Activated CD4-positive, alpha-beta T cell treated with anti-CD3 and anti-CD28 coated beads, Interleukin-2, amount 10 ng/mL, durations not matched to agents 7 days and 5 days (primary cell): ENCODE measurements around the gene ALCAM. TPM values are rescaled to one million over a fixed set of nuclear protein-coding genes. Genes with fewer than 3 reads are reported as not detected.

Source experiments
- CTCF ChIA-PET: fragments of 350-600 bp; sonication (Branson Sonifier 250); formaldehyde crosslinking; loops from one replicate; lab custom pipeline; 2021; ENCODE audit warnings: antibody characterized with exemption; lab: Charles Lee
- POLR2A ChIA-PET: fragments of 350-600 bp; sonication (Branson Sonifier 250); formaldehyde crosslinking; loops from one replicate; lab custom pipeline; 2021; ENCODE audit warnings: antibody characterized with exemption; lab: Charles Lee
- DNase-seq: peaks from one replicate; pipeline ENCODE4 v3.0.0-alpha.2; 2020
- H3K27ac Mint-ChIP-seq: one replicate; pipeline ENCODE4 v1.8.0; 2021; ENCODE audit warnings: mild to moderate bottlenecking, moderate library complexity, mixed read lengths
- H3K27me3 Mint-ChIP-seq: one replicate; pipeline ENCODE4 v1.8.0; 2021; ENCODE audit warnings: mixed read lengths
- H3K36me3 Mint-ChIP-seq: one replicate; pipeline ENCODE4 v1.8.0; 2021; ENCODE audit warnings: low read depth, mixed read lengths
- H3K4me1 Mint-ChIP-seq: one replicate; pipeline ENCODE4 v1.8.0; 2021; ENCODE audit warnings: mixed read lengths
- H3K4me3 Mint-ChIP-seq: one replicate; pipeline ENCODE4 v1.8.0; 2021; ENCODE audit warnings: mild to moderate bottlenecking, moderate library complexity, mixed read lengths
- H3K9me3 Mint-ChIP-seq: one replicate; pipeline ENCODE4 v1.8.0; 2021; ENCODE audit warnings: mixed read lengths
- total RNA-seq, 2 experiments: library from RNA; stranded (reverse); gene quantifications; one replicate each; pipeline ENCODE4 v1.2.3, GENCODE V29; 2021

The ALCAM gene
- total RNA-seq, 2 experiments from 2014 or later, result 3.8 to 4.5 TPM

DNA sequence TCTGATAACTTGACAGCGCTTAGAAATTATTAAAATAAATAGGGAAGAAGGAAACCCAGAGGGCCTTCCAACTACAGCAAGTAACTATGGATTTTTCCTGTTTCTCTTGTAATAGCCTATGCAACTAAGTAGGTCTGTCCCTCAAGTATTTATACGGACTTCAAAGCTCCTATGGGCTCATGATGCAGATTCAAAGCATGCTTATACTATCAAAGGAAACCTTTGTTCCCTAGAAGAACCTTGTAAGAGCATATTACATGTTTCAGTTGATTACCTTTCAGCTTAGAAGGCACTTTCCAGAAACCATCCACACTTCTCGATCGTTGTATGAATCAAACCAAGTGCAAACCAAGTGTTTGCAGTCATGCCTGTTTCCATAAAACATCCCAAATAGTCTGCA lies 158.8 kb downstream of the ALCAM start:
- POLR2A ChIA-PET, result no interaction called here
- H3K9me3 Mint-ChIP-seq, result no peaks in the 10 kb centered on the region
- CTCF ChIA-PET, result no interaction called here
- no peaks in the 10 kb centered on the region for H3K27me3 Mint-ChIP-seq
- DNase-seq, result no peak
- no peak overlapping the region for H3K27ac Mint-ChIP-seq
- H3K36me3 Mint-ChIP-seq, result no peaks in the 10 kb centered on the region
- no peak overlapping the region for H3K4me3 Mint-ChIP-seq
- H3K4me1 Mint-ChIP-seq, result peaks cover 3% of the 10 kb centered on the region

GRCh38 chr3:105526360-105527111 lies 159.8 kb downstream of the ALCAM start:
- DNase-seq, result no peak
- ChIA-PET CTCF (no interaction called here), POLR2A (interaction anchor here (0.6 kb wide), 2 partner anchors 15 to 19 kb away, joined by 4 to 6 read pairs; no protein-coding TSS in a partner anchor)
- Mint-ChIP-seq H3K36me3 (no peaks in the 10 kb centered on the region), H3K27ac (no peak overlapping the region), H3K27me3 (no peaks in the 10 kb centered on the region), H3K4me1 (peaks cover 3% of the 10 kb centered on the region), H3K4me3 (no peak overlapping the region), H3K9me3 (no peaks in the 10 kb centered on the region)

- Mint-ChIP-seq H3K4me3 (no peak overlapping the region), H3K4me1 (peaks cover 3% of the 10 kb centered on the region), H3K36me3 (no peaks in the 10 kb centered on the region), H3K27me3 (no peaks in the 10 kb centered on the region), H3K27ac (no peak overlapping the region), H3K9me3 (no peaks in the 10 kb centered on the region)
- ChIA-PET CTCF (interaction anchor here (0.9 kb wide), 1 partner anchor 76 kb away, joined by 4 read pairs; no protein-coding TSS in a partner anchor), POLR2A (no interaction called here)
- DNase-seq, result no peak
Observed at GRCh38 chr3:105527535-105527934, 160.8 kb downstream of the ALCAM start.

DNA sequence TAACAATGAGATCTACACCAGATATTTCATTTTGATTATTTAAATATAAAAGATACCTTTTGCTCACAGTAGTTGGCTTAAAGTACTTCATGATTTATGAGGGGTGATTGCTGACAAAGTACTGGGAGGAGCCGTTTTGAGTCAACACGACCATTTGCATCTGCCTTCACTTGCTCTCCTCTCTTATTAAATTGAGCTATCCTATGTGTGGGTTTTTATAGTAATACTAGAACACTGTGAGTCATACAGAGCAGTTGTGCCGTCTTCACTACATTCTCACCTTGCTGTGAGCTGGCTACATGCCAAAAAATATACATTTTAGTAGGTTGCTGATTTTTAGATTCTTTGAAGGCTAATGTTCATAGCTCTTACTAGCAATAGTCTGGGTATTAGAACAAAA lies 161.2 kb downstream of the ALCAM start:
- DNase-seq, result no peak
- H3K36me3 Mint-ChIP-seq, result no peaks in the 10 kb centered on the region
- H3K4me1 Mint-ChIP-seq, result peaks cover 3% of the 10 kb centered on the region
- H3K9me3 Mint-ChIP-seq, result no peaks in the 10 kb centered on the region
- ChIA-PET POLR2A (no interaction called here), CTCF (interaction anchor here (0.9 to 1.4 kb wide), 2 partner anchors 9 to 77 kb away, joined by 4 to 6 read pairs; no protein-coding TSS in a partner anchor)
- H3K4me3 Mint-ChIP-seq, result no peak overlapping the region
- no peak overlapping the region for H3K27ac Mint-ChIP-seq
- no peaks in the 10 kb centered on the region for H3K27me3 Mint-ChIP-seq

GRCh38 chr3:105528955-105529354 lies 162.2 kb downstream of the ALCAM start:
- H3K9me3 Mint-ChIP-seq, result no peaks in the 10 kb centered on the region
- H3K27me3 Mint-ChIP-seq, result no peaks in the 10 kb centered on the region
- DNase-seq, result no peak
- ChIA-PET POLR2A (no interaction called here), CTCF (interaction anchor here (1.4 kb wide), 1 partner anchor 10 kb away, joined by 6 read pairs; no protein-coding TSS in a partner anchor)
- H3K4me3 Mint-ChIP-seq, result no peak overlapping the region
- peaks cover 3% of the 10 kb centered on the region for H3K4me1 Mint-ChIP-seq
- H3K36me3 Mint-ChIP-seq, result no peaks in the 10 kb centered on the region
- H3K27ac Mint-ChIP-seq, result no peak overlapping the region

- no peaks in the 10 kb centered on the region for H3K27me3 Mint-ChIP-seq
- no peak overlapping the region for H3K27ac Mint-ChIP-seq
- peaks cover 3% of the 10 kb centered on the region for H3K4me1 Mint-ChIP-seq
- POLR2A ChIA-PET, result no interaction called here
- no peak for DNase-seq
- H3K4me3 Mint-ChIP-seq, result no peak overlapping the region
- CTCF ChIA-PET, result interaction anchor here (1.4 kb wide), 1 partner anchor 10 kb away, joined by 6 read pairs; no protein-coding TSS in a partner anchor
- H3K9me3 Mint-ChIP-seq, result no peaks in the 10 kb centered on the region
- no peaks in the 10 kb centered on the region for H3K36me3 Mint-ChIP-seq
Observed at GRCh38 chr3:105529456-105529855, 162.7 kb downstream of the ALCAM start.

DNA sequence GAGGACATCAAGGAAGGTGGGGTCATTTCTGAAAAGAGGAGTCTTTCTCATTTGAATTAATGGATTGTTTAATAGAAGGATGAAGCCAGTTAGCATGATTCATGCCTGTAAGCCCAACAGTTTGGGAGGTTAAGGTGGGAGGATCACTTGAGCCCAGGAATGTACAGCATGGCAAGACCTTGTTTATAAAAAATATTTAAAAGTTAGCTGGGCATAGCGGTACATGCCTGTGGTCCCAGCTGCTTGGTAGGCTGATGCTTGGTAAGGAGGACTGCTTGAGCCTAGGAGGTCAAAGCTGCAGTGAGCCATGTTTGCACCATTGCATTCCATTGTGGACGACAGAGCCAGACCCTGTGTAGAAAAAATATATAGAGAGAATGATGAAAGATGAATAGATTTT lies 165.5 kb downstream of the ALCAM start:
- ChIA-PET CTCF (no interaction called here), POLR2A (no interaction called here)
- H3K4me3 Mint-ChIP-seq, result no peak overlapping the region
- H3K27me3 Mint-ChIP-seq, result no peaks in the 10 kb centered on the region
- DNase-seq, result no peak
- H3K4me1 Mint-ChIP-seq, result peaks cover 3% of the 10 kb centered on the region
- H3K27ac Mint-ChIP-seq, result no peak overlapping the region
- H3K36me3 Mint-ChIP-seq, result no peaks in the 10 kb centered on the region
- H3K9me3 Mint-ChIP-seq, result no peaks in the 10 kb centered on the region

GRCh38 chr3:105533960-105534359 lies 167.3 kb downstream of the ALCAM start:
- Mint-ChIP-seq H3K9me3 (no peaks in the 10 kb centered on the region), H3K27me3 (no peaks in the 10 kb centered on the region), H3K4me1 (no peaks in the 10 kb centered on the region), H3K27ac (no peak overlapping the region), H3K4me3 (no peak overlapping the region), H3K36me3 (no peaks in the 10 kb centered on the region)
- ChIA-PET POLR2A (no interaction called here), CTCF (no interaction called here)
- no peak for DNase-seq

DNA sequence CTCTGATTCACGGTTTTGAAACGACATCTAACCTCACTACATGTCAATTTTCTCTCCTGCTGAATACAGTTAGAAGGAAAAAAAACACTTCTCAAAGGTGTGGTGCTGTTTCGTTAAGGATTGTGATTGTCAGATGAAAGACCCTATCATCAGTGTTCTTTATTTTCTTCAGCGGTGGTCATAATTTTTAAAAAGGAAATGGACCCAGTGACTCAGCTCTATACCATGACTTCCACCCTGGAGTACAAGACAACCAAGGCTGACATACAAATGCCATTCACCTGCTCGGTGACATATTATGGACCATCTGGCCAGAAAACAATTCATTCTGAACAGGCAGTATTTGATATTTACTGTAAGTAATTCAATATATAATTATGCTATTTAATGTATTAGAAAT lies 167.8 kb downstream of the ALCAM start:
- H3K36me3 Mint-ChIP-seq, result no peaks in the 10 kb centered on the region
- H3K9me3 Mint-ChIP-seq, result no peaks in the 10 kb centered on the region
- no peak overlapping the region for H3K4me3 Mint-ChIP-seq
- no peak for DNase-seq
- no peak overlapping the region for H3K27ac Mint-ChIP-seq
- no peaks in the 10 kb centered on the region for H3K27me3 Mint-ChIP-seq
- ChIA-PET POLR2A (no interaction called here), CTCF (no interaction called here)
- no peaks in the 10 kb centered on the region for H3K4me1 Mint-ChIP-seq

GRCh38 chr3:105537371-105538080 lies 170.8 kb downstream of the ALCAM start:
- Mint-ChIP-seq H3K4me3 (no peak overlapping the region), H3K27ac (no peak overlapping the region), H3K4me1 (no peaks in the 10 kb centered on the region), H3K27me3 (no peaks in the 10 kb centered on the region), H3K36me3 (no peaks in the 10 kb centered on the region), H3K9me3 (no peaks in the 10 kb centered on the region)
- ChIA-PET CTCF (interaction anchor here (1.1 kb wide), 1 partner anchor 18 kb away, joined by 3 read pairs; no protein-coding TSS in a partner anchor), POLR2A (no interaction called here)
- no peak for DNase-seq

DNA sequence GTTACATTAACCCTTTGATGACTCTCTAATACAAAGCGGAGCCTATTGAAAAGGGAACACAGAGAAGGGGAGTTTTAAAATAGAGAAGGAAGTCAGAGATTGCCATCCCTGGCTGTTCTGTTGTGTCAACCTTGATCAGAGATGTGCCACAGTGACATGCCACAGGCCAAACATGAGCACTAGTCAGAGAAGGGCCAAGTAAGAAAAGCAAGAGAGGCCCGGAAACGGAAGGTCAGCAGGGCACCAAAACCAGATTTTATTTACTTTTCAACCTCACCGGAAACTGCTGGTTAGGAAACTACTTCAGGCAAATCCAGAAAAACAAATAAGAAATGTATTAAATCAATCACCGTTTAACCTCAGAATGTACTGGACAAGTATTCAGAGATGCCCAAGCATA lies 171.8 kb downstream of the ALCAM start:
- ChIA-PET CTCF (interaction anchor here (0.6 kb wide), 1 partner anchor 1141 kb away, joined by 3 read pairs; no protein-coding TSS in a partner anchor), POLR2A (no interaction called here)
- Mint-ChIP-seq H3K36me3 (no peaks in the 10 kb centered on the region), H3K9me3 (no peaks in the 10 kb centered on the region), H3K4me3 (no peak overlapping the region), H3K4me1 (no peaks in the 10 kb centered on the region), H3K27me3 (no peaks in the 10 kb centered on the region), H3K27ac (no peak overlapping the region)
- no peak for DNase-seq

DNA sequence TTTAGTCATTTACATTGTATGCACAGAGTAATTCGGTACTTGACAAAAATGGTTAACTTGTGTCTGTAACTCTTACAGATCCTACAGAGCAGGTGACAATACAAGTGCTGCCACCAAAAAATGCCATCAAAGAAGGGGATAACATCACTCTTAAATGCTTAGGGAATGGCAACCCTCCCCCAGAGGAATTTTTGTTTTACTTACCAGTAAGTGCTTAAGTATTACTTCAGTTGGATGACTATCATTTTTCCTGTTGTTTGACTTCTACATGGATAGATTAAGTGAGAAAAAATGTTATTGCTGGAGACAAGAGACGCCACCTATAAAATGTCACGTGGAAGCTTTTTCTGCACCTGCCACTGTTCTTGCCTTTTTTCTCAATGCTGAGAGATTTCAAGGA lies 173.2 kb downstream of the ALCAM start:
- H3K27me3 Mint-ChIP-seq, result no peaks in the 10 kb centered on the region
- ChIA-PET CTCF (no interaction called here), POLR2A (no interaction called here)
- DNase-seq, result no peak
- no peaks in the 10 kb centered on the region for H3K4me1 Mint-ChIP-seq
- H3K4me3 Mint-ChIP-seq, result no peak overlapping the region
- no peak overlapping the region for H3K27ac Mint-ChIP-seq
- H3K9me3 Mint-ChIP-seq, result peaks cover 2% of the 10 kb centered on the region
- peaks cover 3% of the 10 kb centered on the region for H3K36me3 Mint-ChIP-seq
